Cardiac muscle cell (in vitro differentiated cells and primary cell): ENCODE measurements around the gene PERP. TPM values are rescaled to one million over a fixed set of nuclear protein-coding genes. Genes with fewer than 3 reads are reported as not detected.

Experiments
- DNase-seq, 2 donors: peaks; one replicate each; pipeline versions ENCODE4 v3.0.0 to v3.0.0-alpha.2; 2010 to 2017; ENCODE audit warnings: low read depth in 1 of 2, low spot score in 1 of 2
- H3K27ac ChIP-seq: fragments of 200-600 bp; sonication (generic); 2 replicates; pipeline ENCODE4 v1.5.1; 2016
- H3K27me3 ChIP-seq: fragments of 200-600 bp; sonication (generic); 2 replicates; pipeline ENCODE4 v1.6.0; 2016; ENCODE audit warnings: control low read depth
- H3K36me3 ChIP-seq: fragments of 200-600 bp; sonication (generic); 2 replicates; pipeline ENCODE4 v1.5.1; 2016; ENCODE audit warnings: control low read depth
- H3K4me1 ChIP-seq: fragments of 200-600 bp; sonication (generic); 2 replicates; pipeline ENCODE4 v1.8.1; 2017; ENCODE audit warnings: low read depth, mild to moderate bottlenecking, mixed run types
- H3K4me3 ChIP-seq: fragments of 200-600 bp; sonication (generic); 2 replicates; pipeline ENCODE4 v1.5.1; 2016; ENCODE audit warnings: mild to moderate bottlenecking
- H3K9me3 ChIP-seq: fragments of 200-600 bp; sonication (generic); 2 replicates; pipeline ENCODE4 v1.5.1; 2017; ENCODE audit warnings: low read depth, mild to moderate bottlenecking, control low read depth
- polyA plus RNA-seq: library from polyadenylated mRNA; unstranded; fragments of >200 nt; fragmentation: Nextera tagmentation; extraction: Ambion mirVana; gene quantifications from 2 replicates; pipeline ENCODE4 v1.2.1, GENCODE V29; 2016
- total RNA-seq: library from RNA; depleted of rRNA; stranded (reverse); fragments of >200 nt; gene quantifications from 2 replicates; pipeline ENCODE4 v1.2.3, GENCODE V29; 2016
- TF ChIP-seq, protein P1 (sequence below): IDR thresholded peaks from 2 replicates; pipeline ENCODE4 v1.5.1; 2012; ENCODE audit warnings: low read depth, mild to moderate bottlenecking, low read length

PERP gene
- total and polyA plus RNA-seq, 2 experiments from 2014 or later, result 37.2 to 46.7 TPM

- H3K27me3 ChIP-seq, result no peaks in the 10 kb centered on the region
- no peak for DNase-seq
- H3K4me1 ChIP-seq, result no peaks in the 10 kb centered on the region
- no peak overlapping the region for H3K27ac ChIP-seq
- peaks cover 11% of the 10 kb centered on the region for H3K36me3 ChIP-seq
- no peaks in the 10 kb centered on the region for H3K9me3 ChIP-seq
- TF ChIP-seq, protein P1, sequence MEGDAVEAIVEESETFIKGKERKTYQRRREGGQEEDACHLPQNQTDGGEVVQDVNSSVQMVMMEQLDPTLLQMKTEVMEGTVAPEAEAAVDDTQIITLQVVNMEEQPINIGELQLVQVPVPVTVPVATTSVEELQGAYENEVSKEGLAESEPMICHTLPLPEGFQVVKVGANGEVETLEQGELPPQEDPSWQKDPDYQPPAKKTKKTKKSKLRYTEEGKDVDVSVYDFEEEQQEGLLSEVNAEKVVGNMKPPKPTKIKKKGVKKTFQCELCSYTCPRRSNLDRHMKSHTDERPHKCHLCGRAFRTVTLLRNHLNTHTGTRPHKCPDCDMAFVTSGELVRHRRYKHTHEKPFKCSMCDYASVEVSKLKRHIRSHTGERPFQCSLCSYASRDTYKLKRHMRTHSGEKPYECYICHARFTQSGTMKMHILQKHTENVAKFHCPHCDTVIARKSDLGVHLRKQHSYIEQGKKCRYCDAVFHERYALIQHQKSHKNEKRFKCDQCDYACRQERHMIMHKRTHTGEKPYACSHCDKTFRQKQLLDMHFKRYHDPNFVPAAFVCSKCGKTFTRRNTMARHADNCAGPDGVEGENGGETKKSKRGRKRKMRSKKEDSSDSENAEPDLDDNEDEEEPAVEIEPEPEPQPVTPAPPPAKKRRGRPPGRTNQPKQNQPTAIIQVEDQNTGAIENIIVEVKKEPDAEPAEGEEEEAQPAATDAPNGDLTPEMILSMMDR, result no peak
- H3K4me3 ChIP-seq, result no peak overlapping the region
Observed at GRCh38 chr6:138093632-138094031, 13.6 kb downstream of the PERP start.

DNA sequence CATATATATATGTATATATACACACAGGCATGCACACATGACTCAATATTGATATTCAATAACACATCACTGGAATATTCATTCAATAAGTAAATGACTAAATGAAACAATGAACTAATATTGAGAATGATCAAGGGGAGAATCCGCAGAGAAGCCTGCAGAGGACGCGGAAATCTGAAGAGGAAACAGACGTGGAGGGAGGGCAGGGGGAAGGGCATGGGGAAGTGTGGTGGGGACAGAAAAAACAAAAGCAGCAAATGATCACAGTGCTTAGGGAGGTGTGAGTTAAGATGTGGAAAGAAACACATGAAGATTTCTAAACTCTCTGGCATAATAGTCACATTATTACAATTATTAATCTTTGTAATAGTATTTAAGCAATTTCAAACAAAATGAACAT is 14.5 kb downstream of the PERP start:
- no peak overlapping the region for H3K27ac ChIP-seq
- H3K4me1 ChIP-seq, result no peaks in the 10 kb centered on the region
- no peak for DNase-seq
- no peaks in the 10 kb centered on the region for H3K27me3 ChIP-seq
- no peaks in the 10 kb centered on the region for H3K9me3 ChIP-seq
- TF ChIP-seq, protein P1, result no peak
- H3K36me3 ChIP-seq, result peaks cover 11% of the 10 kb centered on the region
- no peak overlapping the region for H3K4me3 ChIP-seq

DNA sequence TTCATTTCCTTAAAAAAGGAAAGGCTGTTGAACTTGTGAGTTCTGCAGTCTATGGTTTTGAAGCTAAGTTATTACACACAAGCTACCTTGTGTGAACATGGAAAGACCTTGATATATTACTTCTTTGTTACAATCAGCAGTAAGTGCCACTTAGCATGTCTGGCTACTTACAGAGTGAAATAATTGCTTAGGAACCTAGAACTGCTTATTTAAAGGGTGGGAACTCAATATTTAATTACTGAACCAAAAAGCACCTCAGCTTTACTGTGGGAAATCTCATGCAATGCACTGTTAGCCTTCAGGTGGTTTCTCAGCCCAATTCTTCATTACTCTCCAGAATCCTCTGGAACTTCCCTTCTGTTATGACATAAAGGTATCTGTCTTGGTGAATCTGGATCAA is 17.9 kb downstream of the PERP start:
- H3K9me3 ChIP-seq, result no peaks in the 10 kb centered on the region
- DNase-seq, result no peak
- peak overlapping the region; percentile 34 for H3K27ac ChIP-seq
- no peaks in the 10 kb centered on the region for H3K4me1 ChIP-seq
- H3K4me3 ChIP-seq, result no peak overlapping the region
- H3K27me3 ChIP-seq, result no peaks in the 10 kb centered on the region
- peaks cover 2% of the 10 kb centered on the region for H3K36me3 ChIP-seq
- TF ChIP-seq, protein P1, result no peak

DNA sequence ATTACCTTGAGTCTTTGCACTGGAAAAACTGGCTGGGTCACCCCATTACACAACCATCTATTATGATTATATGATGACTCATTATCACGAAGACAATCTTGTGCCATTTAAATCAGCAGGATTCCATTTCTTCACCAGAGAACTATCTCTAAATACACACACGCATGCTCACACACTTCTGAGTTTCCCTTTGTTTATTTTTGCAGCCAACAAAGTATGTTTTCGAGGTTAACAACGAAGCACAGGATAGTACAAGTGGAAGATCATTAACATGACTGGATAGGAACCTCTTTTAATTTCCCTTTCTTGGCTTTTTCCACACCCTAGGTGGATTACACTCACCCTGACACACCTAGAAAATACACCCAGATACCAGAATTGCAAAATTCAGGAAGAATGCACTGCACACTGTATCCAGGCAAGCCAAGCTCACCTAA is 18.9 kb downstream of the PERP start:
- no peak overlapping the region for H3K4me3 ChIP-seq
- DNase-seq, result peak in 1 of 2 donors; percentile 34
- TF ChIP-seq, protein P1, result no peak

DNA sequence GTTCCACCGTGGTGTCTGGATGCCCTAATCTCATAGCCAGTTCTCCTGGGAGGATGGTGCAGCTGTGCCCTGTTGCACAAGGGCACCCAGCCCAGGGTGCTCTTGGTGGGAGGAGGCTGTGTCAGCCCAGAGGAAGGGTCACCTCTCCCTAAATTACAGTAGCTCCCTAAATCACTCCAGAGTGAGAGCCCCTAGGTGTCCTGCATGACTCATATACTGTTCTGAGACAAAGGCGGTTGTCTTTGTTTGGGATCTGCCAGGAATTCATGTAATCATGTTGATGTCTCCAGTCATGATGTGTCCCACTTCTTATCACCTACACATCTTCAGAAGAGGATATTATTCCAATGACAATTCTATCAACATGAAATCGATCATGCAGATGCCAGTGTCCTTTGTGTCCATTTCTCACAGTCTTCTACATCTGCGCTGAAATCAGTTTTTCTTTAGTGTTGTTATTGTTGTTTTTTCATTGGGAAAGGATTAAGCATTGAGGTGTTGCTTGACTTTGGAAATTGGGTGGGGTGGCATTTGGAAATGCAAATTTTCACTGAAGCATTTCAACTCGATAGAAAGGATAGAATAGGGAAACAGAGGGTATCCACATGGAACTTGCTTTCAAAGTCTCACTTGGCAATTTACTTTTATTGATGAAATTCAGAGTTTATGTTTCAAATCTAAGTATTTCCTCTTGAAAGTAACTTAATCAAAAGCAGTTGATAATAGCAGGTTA is 19.5 kb downstream of the PERP start:
- H3K27ac ChIP-seq, result no peak overlapping the region
- no peaks in the 10 kb centered on the region for H3K9me3 ChIP-seq
- DNase-seq, result no peak
- no peaks in the 10 kb centered on the region for H3K36me3 ChIP-seq
- H3K27me3 ChIP-seq, result no peaks in the 10 kb centered on the region
- TF ChIP-seq, protein P1, result no peak
- H3K4me3 ChIP-seq, result no peak overlapping the region
- H3K4me1 ChIP-seq, result no peaks in the 10 kb centered on the region

More for the DNA sequence above, 18.9 kb downstream of the PERP start:
- Histone ChIP-seq H3K27me3 (no peaks in the 10 kb centered on the region), H3K4me1 (no peaks in the 10 kb centered on the region), H3K9me3 (no peaks in the 10 kb centered on the region), H3K27ac (no peak overlapping the region), H3K36me3 (no peaks in the 10 kb centered on the region)
